Measurements from ENCODE around the gene GRIN1.

Gene GRIN1

GRCh38 chr9:137180491-137180890, 41.5 kb downstream of the GRIN1 start:
- DNase-seq: no peak

DNA sequence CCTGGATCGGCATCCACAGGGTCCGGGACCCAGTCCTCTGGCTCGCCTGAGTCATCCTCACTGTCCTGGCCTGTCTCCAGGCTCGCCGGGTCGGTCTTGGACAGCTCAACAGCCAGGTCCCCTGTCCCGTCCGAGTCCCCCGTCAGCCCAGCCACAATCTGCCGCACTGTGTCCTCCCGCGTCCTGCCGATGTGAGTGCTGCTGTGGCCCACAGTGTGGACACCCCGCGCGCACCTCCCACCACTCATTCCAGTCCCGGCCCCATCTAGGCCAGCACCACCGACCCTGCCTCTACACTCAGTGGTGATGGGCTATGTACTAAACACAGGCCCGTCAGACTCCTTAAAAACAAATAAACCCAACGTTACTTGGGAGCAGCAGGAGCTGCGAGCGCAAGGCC, 42.7 kb downstream of the GRIN1 start:
- DNase-seq: no peak

DNA sequence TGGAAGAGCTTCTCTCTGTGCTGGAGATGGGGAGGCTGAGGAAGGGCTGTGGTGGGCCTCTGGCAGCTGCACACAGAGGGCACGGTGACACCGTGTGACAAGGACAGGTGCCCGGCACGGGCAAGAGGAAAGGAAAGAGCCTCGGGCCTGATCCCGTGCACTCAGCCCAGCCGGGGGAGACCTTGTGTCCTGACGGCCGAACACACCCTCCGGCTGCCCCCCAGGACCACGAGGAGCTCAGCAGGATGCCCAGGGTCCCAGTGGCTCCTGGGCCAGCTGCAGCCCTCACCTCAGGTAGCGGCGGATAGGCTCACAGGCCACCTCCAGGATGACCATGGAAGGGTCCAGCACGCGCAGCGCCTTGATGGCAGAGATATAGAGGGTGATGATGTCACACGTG, 43.9 kb downstream of the GRIN1 start:
- no peak for DNase-seq

DNA sequence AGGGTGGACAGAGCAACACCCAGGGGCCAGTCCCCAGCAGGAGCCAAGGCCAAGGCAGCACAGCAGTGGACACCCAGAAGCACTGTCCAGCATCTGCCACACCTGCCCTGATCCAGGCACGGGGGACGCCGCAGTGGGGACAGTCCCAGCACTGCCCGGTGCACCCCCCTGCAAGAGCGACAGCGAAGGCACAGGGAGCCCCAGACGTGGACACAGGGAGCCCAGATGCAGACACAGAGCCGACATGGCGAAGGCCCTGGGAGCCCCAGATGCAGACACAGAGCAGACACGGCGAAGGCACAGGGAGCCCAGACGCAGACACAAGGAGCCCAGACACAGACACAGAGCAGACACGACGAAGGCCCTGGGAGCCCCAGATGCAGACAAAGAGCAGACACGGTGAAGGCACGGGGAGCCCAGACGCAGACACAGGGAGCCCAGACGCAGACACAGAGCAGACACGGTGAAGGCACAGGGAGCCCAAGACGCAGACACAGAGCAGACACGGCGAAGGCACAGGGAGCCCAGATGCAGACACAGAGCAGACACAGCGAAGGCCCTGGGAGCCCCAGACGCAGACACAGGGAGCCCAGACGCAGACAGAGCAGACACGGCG, 45.1 kb downstream of the GRIN1 start:
- DNase-seq: no peak

GRCh38 chr9:137184881-137185660, 46.1 kb downstream of the GRIN1 start:
- DNase-seq: no peak

DNA sequence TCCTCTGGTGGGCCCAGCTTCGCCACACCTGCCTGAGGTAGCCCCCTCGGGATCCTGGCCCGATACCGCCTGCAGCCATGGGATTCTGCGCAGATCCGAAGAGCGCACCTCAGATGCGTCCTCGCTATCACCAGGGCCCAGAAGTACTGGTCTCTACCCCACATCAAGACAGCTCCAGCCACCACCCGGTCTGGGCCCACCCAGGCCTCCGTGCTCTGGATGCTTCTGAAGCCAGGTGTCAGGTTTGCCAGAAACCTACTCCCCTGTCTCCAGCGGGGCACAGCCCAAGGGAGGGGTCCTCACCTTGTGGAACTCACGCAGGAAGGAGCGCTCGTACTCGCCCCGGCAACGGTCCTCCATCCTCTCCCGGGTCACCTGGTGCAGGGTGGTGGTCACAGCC, 47.0 kb downstream of the GRIN1 start:
- DNase-seq: no peak

- DNase-seq: no peak
Measured at GRCh38 chr9:137186385-137186784, 47.4 kb downstream of the GRIN1 start.

DNA sequence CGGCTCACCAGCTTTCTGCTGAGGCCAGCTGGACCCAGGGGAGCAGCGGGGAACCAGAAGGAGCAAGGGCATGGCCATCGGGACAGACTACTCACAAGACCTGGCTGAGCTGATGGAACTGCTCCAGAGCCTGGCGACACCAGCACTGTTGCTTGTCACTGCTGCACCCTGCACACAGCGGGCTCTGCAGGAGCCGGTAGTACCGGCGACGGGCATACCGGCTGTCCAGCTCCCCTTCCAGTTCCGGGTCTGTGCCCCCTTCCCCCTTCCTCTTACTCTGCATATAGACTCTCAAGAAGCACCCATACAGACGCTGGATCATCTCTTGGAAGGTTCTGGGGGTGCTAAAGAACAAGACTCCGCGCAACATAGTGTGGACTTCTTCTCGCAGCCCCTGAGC, 48.4 kb downstream of the GRIN1 start:
- no peak for DNase-seq

- no peak for DNase-seq
Measured at GRCh38 chr9:137188086-137188489, 49.1 kb downstream of the GRIN1 start.

GRCh38 chr9:137188490-137189296, 49.7 kb downstream of the GRIN1 start, which contains the start of the genes ANAPC2 and SSNA1:
Gene ANAPC2, minus strand, starts transcription at chr9:137188560. Its CDS starts 28 bp downstream, at chr9:137188532.
Gene SSNA1, plus strand, starts transcription at chr9:137188676. Its CDS starts 51 bp downstream, at chr9:137188727.
- peak; percentile 97 for DNase-seq

DNA sequence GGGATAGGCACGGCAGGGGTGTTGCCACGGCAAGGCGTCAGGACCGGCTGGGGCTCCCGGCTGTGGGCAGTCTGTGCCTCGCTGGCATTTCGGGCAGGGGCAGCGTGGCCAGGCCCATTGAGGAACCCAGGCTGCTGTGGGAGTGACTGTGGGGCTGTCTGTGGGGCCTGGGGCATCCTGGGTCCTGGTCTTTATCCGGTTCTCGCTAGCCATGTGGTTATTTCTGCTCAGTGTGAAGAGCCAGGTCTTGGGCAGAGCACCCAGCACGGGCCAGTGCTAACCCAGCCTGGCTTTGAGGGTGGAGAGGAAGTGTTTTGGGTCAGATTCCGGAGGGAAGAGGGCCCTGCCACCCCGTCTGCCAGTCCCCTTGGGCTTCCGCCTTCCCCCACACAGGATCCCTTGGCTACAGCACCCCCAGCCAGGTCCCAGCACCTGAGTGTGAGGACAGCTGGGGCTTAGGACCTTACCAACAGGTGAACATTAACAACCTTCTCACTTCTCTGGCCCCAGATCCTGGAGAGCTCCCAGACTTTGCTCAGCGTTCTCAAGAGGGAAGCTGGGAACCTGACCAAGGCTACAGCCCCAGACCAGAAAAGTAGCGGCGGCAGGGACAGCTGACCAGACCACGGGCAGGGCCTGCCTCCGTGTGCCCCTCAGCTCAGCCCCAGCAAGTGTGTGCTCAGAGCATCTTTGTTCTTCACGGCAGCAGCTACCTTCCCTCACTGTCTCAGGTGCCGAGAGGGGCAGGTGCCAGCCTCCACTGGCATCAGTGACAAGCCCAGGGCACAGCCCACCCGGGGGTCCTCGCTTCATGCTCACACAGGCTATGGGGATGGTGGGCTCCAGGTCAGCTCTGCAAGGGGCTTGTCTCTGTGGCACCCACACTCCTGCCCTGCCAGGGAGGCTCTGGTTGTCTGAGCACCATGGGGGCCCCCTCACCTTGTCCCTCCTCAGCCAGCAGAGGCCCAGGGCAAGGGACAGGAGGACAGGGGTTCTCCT, 50.6 kb downstream of the GRIN1 start:
- DNase-seq: no peak

- DNase-seq: no peak
Measured at GRCh38 chr9:137190315-137190856, 51.4 kb downstream of the GRIN1 start.

DNA sequence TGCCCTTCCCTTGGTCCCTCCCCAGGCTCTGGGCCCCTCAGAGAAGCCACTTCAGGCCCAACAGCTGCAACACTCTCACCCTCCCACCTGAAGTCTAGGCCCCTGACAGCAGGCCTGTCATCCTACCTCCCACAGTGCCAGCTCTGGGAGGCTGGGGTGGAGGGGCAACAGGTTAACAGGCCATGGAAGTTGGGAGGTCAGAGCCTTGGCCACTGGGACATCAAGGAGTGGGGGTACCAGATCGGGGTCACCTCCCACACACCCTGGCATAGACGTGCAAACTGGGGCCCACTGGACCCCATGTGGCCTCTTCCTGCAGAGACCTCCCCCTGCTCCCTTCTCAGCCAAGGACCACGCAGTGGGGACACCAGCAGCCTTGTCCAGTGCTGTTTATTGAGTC, 52.3 kb downstream of the GRIN1 start:
- no peak for DNase-seq

DNA sequence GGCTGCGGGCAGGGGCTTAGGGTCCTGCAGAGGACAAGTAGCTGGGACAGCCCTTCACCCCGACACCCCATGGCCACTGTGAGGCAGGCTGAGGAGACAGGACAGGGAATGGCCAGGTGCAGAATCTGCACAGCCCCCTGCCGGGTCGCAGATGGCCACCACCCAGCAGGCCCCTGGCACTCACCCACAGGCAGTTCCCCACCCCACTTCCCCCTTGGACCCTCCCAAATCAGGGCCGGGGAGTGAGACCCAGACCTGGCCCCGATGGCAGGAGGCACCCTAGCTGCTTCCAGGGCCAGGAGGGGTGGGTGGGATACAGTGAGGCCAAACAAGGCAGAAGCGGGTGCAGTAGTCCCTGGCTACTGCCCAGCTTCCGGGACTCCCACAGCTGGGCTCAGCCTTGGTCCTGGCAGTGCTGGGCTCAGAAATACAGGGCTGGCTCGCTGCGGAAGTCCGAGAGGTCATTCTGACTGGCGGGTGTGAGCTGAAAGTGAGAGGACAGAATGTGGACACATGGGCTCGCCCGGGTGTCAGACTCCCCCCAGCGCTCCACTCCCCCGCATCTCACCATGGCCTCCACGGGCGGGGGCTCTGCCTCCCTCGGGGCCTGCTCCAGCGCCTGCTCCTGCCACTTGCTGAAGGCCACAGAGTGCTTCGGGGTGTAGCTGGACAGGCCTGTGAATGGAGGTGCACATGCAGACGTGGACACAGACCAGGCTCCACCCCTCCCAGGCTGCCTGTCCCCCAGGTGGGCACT, 52.9 kb downstream of the GRIN1 start:
- DNase-seq: no peak

GRCh38 chr9:137192448-137192780, 53.5 kb downstream of the GRIN1 start:
- DNase-seq: no peak

- peak; percentile 44 for DNase-seq
Measured at GRCh38 chr9:137192859-137193258, 53.9 kb downstream of the GRIN1 start.

- DNase-seq: no peak
Measured at GRCh38 chr9:137193771-137194170, 54.8 kb downstream of the GRIN1 start.

DNA sequence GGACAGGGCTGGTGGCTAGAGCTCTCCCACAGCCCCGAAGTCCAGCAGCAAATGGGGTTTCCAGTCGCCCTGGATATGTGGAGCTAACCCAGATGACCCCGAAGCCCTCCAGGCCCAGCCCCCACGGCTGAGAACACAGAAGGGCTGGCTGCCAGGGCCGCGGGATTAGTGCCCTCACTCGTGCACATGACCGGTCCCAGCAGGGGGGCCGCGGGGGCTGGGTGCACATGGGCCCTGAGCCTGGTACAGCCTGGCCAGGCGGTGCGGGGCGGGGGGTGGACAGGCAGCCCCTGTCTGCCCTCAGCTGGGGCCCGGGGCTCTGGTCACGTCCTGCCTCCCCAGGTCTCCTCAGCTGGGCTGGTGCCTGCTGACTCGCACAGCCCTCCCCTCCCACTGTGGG, 55.4 kb downstream of the GRIN1 start:
- no peak for DNase-seq

- DNase-seq: peak; percentile 84
Measured at GRCh38 chr9:137194909-137195308, 56.0 kb downstream of the GRIN1 start.

DNA sequence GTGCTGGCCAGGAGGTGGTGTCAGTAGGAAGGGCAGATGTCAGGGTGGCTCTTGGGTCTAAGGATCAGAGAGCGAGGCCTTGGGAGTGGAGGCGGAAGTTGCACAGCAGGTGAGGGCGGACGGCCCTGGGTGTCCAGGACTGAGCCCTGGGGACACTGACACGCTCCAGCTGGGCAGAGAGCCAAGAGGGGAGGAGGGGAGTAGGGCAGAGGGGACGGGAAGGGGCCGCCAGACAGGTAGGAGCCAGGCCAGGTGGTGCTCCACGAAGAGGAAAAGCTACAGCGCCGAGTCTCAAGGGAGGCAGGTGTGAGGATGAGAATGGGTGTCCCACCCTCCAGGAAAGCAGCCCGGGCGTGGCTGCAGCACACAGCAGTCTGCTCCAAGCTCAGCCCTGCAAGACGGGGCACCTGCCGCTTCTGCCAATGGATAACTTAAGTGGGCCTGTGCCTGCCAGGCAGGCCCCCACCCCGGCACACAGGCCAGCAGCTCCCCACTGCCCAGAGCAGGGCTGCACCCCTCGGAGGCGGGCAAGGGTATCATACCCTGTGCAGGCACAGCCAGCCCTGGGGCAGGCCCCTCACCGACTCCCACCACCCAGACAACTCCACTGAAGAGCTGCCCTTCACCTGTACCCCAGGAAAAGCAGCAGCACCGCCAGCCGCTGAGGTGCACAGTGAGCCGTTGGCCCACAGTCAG, 56.7 kb downstream of the GRIN1 start:
- peak; percentile 99 for DNase-seq

Measured in NCI-H69 (cell line).